Activated CD8-positive, alpha-beta memory T cell treated with anti-CD3 and anti-CD28 coated beads, Interleukin-2, amount 50 U/mL, for 1 hour (primary cell): ENCODE data around the gene CHRM1.
"Not testable (repeated sequence)": the region's sequence is repeated elsewhere in the genome, so short reads cannot be mapped to it uniquely, and the experiment has no call there.

Source experiments
- DNase-seq: peaks from one replicate; pipeline ENCODE4 v3.0.0-alpha.2; 2020; ENCODE audit errors: extremely low read depth

The CHRM1 gene, protein sequence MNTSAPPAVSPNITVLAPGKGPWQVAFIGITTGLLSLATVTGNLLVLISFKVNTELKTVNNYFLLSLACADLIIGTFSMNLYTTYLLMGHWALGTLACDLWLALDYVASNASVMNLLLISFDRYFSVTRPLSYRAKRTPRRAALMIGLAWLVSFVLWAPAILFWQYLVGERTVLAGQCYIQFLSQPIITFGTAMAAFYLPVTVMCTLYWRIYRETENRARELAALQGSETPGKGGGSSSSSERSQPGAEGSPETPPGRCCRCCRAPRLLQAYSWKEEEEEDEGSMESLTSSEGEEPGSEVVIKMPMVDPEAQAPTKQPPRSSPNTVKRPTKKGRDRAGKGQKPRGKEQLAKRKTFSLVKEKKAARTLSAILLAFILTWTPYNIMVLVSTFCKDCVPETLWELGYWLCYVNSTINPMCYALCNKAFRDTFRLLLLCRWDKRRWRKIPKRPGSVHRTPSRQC

DNA sequence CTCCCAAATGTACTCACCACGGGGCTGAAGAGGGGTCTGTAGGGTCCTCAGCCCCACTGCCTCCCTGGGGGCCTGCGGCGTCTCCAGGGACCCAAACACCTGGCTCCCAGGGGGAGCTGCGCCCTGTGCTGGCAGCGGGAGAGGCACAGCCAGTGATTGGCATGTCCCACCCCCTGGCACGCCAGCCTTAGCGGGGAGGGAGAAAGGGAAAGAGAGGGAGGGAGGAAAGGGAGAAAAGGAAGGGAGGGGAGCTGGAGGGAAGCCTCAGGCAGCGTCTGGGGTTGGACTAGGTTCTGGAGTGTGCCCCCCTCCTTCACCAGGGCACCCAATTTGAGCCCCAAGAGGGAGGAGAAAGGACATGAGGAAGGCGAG is at the start of gene CHRM1:
Gene CHRM1 (minus strand): TSS at position 163 of the 372 bp plus-strand sequence. CDS start 10,263 bp downstream, outside the sequence.
- DNase-seq: no peak

DNA sequence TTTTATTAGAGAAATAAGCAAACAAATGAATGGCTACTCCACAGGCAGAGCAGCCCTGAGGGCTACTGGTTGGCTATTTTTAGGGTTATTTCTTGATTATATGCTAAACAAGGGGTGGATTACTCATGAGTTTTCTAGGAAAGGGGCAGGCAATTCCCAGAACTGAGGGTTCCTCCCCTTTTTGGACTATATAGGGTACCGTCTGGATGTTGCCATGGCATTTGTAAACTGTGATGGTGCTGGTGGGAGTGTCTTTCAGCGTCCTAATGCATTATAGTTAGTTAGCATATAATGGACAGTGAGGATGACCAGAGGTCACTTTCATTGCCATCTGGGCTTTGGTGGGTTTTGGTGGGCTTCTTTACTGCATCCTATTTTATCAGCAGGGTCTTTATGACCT is 44.4 kb upstream of the CHRM1 start:
- DNase-seq: no peak

DNA sequence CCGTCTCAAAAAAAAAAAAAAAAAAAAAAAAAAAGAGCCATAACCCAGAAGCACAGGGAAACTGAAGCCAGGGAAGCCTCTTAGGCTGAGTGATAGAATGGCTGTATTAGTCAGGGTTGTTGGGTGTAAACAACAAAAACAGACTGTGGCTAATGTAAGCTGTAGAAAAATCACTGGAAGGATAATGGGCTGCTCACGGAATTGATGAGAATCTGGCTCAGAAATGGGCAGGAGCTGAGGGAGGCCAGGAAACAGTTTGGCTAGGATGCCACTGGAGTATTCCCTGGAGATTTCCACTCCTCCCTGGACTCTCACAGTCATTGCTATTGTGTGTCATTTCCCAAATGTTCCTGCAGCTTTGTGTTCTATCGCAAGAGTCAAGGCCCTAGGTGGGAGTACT is 41.2 kb upstream of the CHRM1 start:
- no peak for DNase-seq

DNA sequence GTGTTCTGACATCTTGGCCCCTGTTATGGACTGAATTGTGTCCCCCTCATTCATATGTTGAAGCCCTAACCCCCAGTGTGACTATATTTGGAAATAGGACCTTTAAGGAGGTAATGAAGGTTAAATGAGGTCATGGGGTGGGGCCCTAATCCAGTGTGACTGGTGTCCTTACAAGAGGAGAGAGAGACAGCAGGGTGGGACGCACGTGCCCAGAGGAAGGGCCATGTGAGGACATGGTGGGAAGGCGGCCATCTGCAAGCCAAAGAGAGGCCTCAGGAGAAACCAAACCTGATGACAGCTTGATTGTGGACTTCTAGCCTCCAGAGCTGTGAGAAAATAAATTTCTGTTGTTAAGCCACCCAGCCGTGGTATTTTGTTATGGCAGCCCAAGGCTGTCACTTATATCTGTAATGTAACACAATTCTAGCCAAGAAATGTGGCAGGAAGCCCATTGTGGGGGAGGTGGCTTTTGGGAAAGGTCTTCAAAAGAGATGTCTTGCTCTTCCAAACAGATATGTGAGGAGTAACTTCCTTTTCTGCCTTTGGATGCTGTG is 39.9 kb upstream of the CHRM1 start:
- DNase-seq: no peak

DNA sequence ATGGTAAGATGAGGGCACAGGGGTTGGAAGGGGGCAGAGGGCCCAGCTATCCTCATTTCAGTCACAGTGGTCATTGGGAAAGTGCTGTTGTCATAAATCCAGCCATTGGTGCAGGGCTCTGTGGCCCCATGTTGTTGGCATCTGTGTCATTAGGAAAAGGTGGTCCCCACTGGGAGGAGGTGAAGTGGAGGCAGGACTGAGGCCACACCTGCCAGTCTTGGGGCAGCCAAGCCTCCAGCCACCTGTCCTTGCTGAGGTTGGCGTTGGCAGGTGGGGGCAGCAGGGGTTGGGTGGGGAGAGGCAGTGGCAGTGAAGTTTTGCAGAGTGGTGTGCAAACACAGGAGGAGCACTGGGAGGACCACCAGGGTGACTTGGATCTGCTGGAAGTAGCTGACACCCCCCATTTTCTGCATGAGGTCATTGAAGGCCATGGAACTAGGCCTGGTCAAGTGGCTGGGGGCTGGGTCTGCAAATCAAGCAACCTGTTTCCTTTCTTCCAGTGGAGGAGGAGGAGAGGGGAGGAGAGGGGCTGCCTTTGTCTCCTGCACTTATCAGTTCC is 38.3 kb upstream of the CHRM1 start:
- DNase-seq: no peak

DNA sequence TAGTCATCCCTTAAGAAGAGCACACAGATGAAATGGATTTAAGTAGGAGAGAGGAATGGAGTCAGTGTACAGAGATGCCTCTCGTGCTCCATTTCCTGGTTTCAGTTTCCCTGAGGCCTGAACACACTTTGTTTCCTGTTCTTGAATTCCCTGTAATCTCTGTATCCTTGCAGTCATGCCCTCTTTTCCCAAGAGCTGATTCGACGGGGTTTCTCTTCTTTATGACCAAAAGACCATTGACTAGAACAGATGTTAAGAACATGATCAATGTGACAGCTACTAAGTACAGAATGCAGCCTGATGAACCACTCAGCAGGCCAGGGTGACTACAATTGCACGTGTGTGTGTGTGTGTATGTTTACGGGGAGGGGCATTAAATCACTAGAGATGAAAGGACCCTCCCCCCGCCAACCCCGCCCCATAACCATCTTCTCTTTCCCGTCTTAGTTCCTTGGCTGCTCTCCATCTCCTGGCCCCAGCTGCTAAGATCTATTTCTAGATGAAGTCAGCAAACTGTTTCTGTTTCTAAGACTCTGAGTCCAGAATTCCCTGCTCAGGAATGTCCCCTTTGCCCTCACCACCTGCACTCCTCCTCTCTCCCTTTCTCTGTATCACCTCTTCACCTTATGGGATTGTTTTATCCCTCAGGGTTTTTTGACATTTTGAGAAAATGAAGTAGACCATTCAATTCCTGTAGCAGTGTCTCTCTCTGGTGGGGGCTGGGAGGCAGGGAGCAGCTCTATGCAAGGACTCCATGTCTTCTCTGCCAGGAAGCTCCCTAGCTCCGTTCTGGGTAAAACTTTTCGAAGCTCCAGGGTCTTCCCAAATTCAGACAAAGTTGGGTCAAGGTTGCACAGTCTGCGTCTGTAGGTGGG is 37.6 kb upstream of the CHRM1 start:
- no peak for DNase-seq

DNA sequence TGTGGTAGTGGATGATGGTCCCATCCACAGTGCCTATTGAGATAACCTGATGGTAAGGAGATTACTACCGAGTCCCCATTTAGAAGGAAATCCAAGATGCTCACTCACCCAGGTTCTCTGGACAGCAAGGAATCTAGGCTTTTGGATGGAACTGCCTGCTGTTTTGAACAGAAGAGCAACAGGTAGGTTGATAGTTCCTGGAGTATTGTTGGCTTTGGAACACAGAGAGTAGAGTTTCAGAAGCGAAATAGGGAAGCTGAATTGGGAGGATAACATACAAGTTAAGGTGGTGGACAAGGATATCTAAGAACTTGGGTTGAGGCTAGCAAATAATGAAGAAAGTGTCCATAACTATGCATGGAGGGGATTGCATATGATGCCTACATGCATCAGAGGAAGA is 36.0 kb upstream of the CHRM1 start:
- no peak for DNase-seq

DNA sequence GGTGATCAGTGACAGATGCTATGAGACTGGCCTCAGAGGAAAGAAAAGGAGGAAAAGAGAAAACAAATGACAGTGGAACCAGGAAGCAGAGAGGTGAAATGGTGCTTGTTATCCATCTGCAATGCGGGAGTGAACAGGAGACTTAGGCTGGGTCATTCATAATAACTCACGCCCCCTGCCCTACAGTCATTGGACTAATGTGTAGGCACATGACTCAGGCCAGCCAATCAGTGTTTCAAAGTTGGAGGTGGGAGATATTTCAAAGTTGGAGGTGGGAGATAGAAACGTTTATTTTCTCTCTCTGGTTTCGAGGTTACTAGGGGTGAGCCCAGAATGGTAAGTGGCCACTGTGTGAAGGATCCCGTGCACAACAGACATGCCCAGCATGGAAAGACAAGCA is 33.3 kb upstream of the CHRM1 start:
- no peak for DNase-seq

DNA sequence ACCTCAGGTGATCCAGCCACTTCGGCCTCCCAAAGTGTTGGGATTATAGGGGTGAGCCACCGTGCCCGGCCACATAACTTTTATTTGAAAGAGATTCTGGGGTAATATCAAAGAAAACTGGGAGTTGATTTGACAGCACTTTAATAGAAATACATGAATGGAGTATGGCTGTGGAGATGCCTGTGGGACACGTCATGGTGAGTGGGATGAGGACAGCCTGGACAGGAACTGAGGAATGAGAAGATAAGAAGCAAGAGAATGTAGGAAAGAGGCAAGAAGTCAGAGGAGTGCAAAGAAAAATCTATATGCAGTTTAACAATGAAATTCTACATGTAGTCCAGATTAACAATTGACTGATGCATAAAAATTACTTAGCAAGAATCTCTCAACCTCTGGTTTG is 32.6 kb upstream of the CHRM1 start:
- DNase-seq: no peak

DNA sequence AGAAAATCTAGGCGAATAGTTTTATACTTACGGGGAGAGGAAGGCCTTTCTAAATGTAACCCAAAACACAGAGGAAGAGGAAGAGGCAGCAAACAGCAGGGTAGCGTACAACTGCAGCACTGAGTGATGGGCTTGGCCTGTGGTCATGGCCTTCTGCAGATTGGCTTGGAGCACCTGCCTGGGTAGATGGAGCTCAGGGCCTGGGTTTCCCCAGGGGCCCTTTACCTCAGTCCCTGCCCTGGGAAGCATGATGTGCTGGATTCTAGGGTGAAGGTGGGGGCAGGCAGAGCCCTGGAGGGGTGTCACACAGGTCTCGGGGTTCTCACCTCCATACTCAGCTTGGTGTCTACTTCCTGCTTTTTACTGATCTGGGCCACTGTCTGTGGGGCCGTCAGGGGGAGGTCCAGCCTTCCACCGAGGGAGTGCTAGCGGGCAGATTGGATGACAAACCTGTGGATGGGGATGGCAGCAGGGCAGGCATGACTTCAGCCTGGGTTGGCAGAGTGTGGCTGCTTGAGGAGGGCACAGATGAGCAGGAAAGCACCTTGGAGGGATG is 27.7 kb upstream of the CHRM1 start:
- DNase-seq: no peak

DNA sequence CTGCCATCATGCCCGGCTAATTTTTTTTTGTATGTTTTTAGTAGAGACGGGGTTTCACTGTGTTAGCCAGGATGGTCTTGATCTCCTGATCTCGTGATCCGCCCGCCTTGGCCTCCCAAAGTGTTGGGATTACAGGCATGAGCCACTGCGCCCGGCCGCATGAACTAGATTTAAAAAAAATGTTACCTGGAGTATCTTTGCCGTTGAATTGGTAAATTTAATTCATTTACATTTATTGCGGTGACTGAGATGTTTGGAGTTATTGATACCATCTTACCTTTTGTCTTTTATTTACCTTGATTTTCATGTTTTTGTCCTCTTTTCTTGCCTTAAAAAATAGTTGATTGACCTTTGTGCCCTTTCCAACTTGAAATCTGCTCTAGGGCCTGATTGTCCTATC is 24.4 kb upstream of the CHRM1 start:
- DNase-seq: not testable (repeated sequence)

DNA sequence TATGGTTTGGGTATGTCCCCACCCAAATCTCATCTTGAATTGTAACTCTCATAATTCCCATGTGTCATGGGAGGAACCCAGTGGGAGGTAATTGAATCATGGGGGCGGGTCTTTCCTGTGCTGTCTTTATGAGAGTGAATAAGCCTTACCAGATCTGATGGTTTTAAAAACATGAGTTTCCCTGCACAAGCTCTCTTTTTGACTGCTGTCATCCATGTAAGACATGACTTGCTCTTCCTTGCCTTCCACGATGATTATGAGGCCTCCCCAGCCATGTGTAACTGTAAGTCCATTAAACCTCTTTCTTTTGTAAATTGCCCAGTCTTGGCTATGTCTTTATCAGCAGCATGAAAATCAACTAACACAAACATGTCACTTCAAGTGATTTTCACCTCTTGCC is 16.4 kb upstream of the CHRM1 start:
- DNase-seq: not testable (repeated sequence)

DNA sequence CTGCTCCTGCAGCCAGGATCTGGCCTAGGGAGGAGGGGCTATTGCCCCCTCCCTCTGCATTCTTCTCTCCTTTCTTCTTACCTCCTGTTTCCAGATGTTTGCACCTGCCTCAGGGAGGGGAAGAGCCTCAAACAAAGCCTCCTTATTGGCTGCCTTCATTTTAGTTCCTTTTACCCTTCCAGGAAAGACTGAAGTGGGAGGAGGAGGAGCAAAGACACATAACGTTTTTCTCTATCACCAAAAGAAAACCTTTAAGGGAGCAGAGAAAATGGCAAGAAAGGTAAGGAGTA is 13.3 kb upstream of the CHRM1 start:
- no peak for DNase-seq

DNA sequence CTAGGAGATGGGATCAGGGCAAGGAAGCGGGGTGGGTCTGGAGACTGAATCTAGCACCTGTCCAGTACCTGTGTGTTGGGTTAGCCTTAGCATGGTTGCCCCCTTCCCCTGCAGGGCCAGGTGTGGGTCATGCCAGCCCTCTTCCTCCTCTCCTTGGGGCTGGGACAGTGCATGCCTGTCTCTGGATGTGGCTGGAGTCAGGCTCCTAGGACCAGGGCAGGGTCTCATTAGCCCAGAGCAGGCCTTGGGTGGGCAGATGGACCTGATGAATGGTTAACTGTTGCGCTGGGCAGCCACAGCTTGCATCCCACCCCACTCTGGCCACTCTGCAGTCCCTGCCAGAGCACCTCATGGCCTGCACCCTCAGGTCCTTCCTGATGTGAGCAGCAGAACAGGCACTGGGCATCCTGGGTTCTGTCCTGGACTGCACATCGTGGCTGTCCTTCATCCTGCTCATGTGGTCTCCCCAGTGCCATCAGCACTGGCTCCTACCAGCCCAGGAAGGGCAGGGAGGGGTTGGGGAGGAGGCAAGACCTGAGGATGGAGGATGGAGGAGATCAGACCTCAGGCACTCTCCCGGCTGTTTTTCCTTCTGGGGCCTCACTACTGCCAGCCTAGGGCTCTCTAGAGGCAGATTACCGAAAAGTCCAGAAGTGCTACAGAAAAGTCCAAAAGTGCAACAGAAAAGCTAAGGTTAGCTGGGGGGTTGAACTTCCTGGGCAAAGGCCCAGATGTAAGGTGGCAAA is 12.8 kb upstream of the CHRM1 start:
- no peak for DNase-seq

DNA sequence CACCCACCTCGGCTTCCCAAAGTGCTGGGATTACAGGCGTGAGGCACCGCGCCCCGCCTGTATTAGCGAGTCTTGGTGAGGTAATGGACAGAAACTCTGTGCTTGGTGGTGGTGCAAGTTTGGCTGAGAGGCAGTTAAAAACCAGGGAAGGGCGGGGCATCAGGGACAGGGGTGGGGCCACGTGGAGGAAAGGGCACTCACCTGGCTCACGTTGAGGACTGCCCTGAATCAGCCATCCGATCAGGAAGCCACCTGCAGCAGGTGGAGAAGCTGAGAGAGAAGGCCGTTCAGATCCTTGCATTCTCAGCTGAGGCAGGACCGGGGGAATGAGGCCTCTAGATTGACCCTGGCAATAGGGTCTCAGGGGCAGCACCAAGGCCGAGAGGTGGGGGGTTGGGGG is 12.1 kb upstream of the CHRM1 start:
- DNase-seq: no peak

DNA sequence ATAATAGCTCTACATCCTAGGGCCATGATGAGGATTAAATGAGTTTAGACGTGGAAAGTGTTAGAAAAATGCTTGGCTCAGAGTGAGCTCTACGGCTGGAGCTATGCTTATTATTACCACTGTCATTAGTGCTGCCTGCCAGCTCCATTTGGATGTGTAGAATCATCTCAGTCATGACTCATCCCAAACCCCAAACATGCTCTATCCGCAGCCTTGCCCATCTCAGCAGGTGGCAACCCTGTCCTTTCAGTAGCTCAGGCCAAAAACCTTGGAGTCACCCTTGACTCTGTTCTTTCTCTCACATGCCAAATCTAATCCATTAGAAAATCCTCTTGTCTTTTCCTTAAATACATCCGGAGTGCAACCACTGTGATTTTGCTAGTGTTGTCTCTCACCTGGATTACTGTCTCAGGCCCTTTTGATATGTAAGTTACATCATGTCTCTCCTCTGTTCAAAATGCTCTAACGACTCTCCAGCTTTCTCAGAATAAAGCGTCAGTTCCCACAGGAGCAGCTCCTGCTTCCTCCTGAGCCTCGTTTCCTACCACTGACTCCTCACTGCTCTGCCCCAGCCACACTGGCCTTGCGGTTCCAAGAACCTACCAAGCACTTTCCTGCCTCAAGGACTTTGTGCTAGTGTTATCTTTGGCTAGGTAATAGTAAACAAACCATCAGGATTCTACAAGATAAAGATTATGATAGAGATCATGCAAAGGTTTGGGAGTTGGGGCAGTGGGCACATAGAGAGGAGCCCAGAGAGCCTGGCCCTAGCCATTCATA is 10.5 kb upstream of the CHRM1 start:
- DNase-seq: no peak

DNA sequence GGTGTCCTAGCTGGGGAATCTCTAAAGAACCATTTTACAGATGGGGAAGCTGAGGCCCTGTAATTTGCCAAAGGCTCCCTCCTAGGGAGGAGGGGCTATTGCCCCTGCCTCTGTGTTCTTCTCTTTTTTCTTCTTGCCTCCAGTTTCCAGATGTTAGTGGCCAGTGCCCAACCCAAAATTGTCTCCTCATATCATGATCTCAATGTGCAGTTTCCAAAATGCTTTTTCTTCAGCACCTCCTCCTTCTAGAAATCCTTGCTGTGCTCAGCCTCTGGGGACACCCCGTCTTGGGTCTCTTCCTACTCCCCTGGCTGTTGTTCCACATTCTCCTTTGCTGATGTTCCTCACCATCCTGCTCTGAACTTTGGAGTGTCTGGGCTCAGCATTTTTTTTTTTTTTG is 9.5 kb upstream of the CHRM1 start:
- DNase-seq: no peak

DNA sequence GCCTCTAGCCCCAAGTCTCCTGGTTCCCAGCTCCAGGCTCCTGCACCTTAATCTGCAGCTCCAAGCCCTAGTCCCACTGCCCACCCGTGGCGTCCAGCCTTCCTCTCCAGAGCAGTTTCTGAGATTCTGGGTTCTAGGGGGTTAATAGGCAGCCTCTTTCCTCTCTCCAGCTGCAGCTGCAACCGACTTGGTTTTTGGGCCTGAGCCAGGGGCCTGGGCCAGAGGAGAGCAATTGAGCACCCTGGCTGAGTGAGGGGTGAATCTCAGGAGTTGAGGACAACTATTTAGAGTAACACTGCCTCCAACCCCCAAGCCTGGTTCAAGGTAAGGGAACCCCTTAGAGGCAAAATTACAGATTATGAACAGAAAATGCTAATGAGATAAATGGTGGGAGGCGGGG is 9.0 kb upstream of the CHRM1 start:
- no peak for DNase-seq

DNA sequence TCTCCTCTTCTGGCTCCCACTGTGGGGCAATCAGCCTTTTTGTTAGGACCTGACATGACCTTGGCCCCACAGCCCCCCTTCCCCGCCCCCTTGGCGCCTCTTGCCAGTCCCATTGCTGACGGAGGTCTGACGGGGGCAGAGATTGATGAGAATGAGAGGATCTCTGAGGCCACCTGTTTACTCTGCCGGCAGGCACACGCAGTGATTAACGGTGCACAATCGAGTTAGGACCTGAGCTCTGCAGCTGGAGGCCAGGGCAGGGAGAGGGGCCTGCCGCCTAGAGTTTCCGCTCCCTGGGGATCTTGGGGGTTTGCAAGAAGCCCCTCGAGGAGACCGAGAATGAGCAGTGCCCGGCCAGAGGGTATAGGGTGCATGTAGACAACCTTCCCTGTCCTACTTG is 6.8 kb upstream of the CHRM1 start:
- no peak for DNase-seq

DNA sequence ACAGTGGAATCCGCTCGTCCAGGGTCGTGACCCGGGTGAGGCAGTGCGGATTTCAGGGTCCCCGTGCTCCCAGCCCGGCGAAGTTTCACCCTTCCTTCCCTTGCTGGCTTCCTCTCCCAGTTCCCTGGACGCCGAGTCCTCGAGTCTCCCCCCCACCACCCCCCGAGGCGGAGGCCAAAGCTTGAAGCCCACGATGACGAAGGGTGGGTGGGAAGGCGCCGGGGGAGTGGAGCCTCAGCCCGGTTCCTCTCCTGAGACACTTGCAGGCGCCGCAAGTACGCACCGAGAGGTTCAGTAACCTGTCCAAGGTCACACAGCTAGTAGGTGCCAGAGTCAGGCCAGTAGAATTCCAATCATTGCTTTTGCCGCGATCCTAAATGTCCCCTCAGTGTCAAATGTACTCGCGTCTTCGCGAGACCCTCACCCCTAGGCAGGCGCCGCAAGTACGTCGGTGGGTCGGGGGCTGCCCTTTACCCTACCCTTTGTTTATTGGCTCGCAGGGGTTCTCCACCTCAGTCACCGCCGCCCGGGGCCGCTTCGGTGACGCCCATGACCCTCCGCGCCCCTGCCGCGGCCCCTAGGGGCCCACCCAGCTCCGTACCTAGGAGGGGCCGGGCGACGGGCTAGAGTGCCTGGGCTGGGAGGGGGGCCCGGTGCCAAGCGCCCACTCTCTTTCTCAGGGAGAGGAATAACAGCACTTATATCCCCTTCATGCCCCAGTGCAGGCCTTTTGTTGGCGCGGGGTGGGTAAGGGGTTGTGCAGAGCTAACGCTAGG is 5.7 kb upstream of the CHRM1 start:
- DNase-seq: no peak
